ENCODE results near the gene FRMD4A.

- no peak for TF ChIP-seq TARDBP (IDR thresholded peaks at IDR 0.05)
- TF ChIP-seq CTBP1 (IDR thresholded peaks at IDR 0.05; ENCODE audit: borderline replicate concordance): no peak
- no peak for TF ChIP-seq FOXM1 (IDR thresholded peaks at IDR 0.05; ENCODE audit: borderline replicate concordance)
- no peak for TF ChIP-seq SUZ12 (IDR thresholded peaks at IDR 0.05)
- TF ChIP-seq HDGF (IDR thresholded peaks at IDR 0.05; ENCODE audit: borderline replicate concordance): no peak
- TF ChIP-seq FOXK2 (IDR thresholded peaks at IDR 0.05): no peak
- no peak for TF ChIP-seq SP1 (IDR thresholded peaks at IDR 0.05)
- TF ChIP-seq, protein P1, sequence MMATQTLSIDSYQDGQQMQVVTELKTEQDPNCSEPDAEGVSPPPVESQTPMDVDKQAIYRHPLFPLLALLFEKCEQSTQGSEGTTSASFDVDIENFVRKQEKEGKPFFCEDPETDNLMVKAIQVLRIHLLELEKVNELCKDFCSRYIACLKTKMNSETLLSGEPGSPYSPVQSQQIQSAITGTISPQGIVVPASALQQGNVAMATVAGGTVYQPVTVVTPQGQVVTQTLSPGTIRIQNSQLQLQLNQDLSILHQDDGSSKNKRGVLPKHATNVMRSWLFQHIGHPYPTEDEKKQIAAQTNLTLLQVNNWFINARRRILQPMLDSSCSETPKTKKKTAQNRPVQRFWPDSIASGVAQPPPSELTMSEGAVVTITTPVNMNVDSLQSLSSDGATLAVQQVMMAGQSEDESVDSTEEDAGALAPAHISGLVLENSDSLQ (IDR thresholded peaks at IDR 0.05): no peak
- TF ChIP-seq FOXA1 (IDR thresholded peaks at IDR 0.05): no peak
- TF ChIP-seq ELF4 (IDR thresholded peaks at IDR 0.05): no peak
Observed at GRCh38 chr10:13720699-13721098, 610.0 kb downstream of the FRMD4A start.
